ENCODE measurements around the gene MEIS2. TPM values are rescaled to one million over a fixed set of nuclear protein-coding genes. Genes with fewer than 3 reads are reported as not detected.
A peak's percentile ranks its signal among the peaks of the same experiment; 100 is the strongest.

Gene MEIS2
- total RNA-seq, 2 donors from 2014 or later: 7.1 to 9.7 TPM

DNA sequence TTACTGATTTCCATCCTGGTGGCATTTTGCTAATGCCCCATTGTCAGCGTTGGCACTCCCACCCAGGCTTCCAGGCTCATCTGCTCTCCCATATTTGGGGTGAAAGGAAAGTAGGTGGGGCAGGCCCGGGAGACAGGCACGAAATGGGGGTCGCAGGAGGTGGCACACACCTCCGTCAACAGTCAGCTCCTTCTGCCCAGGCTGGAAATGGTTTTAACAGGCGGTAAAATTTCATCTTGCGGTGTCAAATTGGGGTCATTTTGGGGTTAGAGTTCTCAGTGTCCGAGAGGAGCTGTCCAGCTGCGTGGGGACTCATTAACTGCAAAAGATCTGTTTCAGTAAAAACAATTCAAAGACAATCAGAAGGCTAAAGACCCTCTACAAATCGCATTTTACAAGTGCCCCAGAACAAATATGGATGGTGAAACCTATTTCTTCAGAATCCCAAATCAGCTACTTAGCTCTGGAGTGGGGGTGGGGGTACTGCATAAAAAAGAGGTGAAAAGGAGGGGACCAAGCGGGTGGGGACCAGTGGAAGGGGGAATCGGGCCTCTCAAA is 4.2 kb upstream of the MEIS2 start:
- H3K27ac Mint-ChIP-seq: no peak overlapping the region
- TF ChIP-seq, protein P1, sequence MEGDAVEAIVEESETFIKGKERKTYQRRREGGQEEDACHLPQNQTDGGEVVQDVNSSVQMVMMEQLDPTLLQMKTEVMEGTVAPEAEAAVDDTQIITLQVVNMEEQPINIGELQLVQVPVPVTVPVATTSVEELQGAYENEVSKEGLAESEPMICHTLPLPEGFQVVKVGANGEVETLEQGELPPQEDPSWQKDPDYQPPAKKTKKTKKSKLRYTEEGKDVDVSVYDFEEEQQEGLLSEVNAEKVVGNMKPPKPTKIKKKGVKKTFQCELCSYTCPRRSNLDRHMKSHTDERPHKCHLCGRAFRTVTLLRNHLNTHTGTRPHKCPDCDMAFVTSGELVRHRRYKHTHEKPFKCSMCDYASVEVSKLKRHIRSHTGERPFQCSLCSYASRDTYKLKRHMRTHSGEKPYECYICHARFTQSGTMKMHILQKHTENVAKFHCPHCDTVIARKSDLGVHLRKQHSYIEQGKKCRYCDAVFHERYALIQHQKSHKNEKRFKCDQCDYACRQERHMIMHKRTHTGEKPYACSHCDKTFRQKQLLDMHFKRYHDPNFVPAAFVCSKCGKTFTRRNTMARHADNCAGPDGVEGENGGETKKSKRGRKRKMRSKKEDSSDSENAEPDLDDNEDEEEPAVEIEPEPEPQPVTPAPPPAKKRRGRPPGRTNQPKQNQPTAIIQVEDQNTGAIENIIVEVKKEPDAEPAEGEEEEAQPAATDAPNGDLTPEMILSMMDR (conservative IDR thresholded peaks at IDR 0.05): no peak
- H3K4me3 ChIP-seq (ENCODE audit: low read length): peak overlapping the region; percentile 59
- DNase-seq: peak; percentile 59
- peaks cover 67% of the 10 kb centered on the region for H3K27me3 ChIP-seq (ENCODE audit: control insufficient read depth, insufficient read depth, low read length, poor library complexity, severe bottlenecking)
- H3K4me3 Mint-ChIP-seq: no peak overlapping the region
- 2 to 7% methylated on average over 8 to 12 of the region's 12 CpGs for WGBS, 2 experiments (ENCODE audit: insufficient coverage in 1 of 2, insufficient read length in 1 of 2)
- no peaks in the 10 kb centered on the region for H3K9me3 ChIP-seq (ENCODE audit: control insufficient read depth, low read length)
- H3K4me1 Mint-ChIP-seq: peaks cover 52% of the 10 kb centered on the region
- peak overlapping the region; percentile 18 for H3K27ac ChIP-seq (ENCODE audit: low read depth, low read length)
- no peaks in the 10 kb centered on the region for H3K9me3 Mint-ChIP-seq
- no peaks in the 10 kb centered on the region for H3K36me3 Mint-ChIP-seq (ENCODE audit: low read depth)
- H3K36me3 ChIP-seq (ENCODE audit: control insufficient read depth, insufficient read depth, low read length): no peaks in the 10 kb centered on the region
- H3K9ac ChIP-seq (ENCODE audit: extremely low read depth, low read length, poor library complexity, severe bottlenecking): no peak overlapping the region
- H3K27me3 Mint-ChIP-seq (ENCODE audit: insufficient read depth): peaks cover 83% of the 10 kb centered on the region
- H3K4me1 ChIP-seq (ENCODE audit: control insufficient read depth, insufficient read depth, low read length): peaks cover 2% of the 10 kb centered on the region

DNA sequence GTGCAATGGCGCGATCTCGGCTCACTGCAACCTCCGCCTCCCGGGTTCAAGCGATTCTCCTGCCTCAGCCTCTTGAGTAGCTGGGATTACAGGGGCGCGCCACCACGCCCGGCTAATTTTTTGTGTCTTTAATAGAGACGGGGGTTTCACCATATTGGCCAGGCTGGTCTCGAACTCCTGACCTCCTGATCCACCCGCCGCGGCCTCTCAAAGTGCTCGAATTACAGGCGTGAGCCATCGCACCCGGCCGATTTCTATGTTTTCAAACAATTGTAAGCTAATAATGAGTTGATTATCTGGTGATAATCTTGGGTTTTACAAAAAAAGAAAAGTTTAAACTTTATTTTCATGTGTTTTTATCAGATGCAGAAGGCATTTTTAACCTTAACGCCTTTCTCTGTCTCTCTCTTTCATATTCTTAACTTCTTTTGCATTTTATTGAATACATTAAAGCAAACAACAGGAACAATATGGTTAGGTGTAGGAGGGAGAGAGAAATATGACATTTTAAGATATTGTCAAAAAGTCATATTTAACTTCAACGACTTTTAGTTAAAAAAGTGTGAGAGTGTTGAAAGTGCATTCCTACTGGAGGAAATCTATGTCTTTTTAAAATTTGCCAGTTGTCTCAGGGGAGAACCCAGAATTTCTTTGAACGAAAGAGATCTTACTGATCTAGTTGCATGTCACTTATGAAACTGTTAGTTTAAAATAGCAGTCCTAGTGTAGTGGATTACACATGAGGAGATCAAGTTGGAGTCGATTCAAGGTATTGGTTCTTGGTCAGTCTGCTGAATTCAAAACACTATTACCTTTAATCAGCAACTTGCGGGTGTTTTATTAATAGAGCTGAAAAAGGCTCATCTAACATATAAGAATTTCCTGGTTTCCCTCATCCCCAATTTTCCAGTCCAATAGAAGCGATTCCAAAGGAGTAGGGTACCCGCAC is 3.4 kb upstream of the MEIS2 start:
- Mint-ChIP-seq H3K36me3 (ENCODE audit: low read depth) (no peaks in the 10 kb centered on the region), H3K27me3 (ENCODE audit: insufficient read depth) (peaks cover 82% of the 10 kb centered on the region), H3K4me3 (peak overlapping the region; percentile 72), H3K9me3 (no peaks in the 10 kb centered on the region), H3K27ac (no peak overlapping the region), H3K4me1 (peaks cover 51% of the 10 kb centered on the region)
- H3K4me1 ChIP-seq (ENCODE audit: control insufficient read depth, insufficient read depth, low read length): no peaks in the 10 kb centered on the region
- peak overlapping the region; percentile 59 for H3K4me3 ChIP-seq (ENCODE audit: low read length)
- H3K36me3 ChIP-seq (ENCODE audit: control insufficient read depth, insufficient read depth, low read length): no peaks in the 10 kb centered on the region
- peaks cover 66% of the 10 kb centered on the region for H3K27me3 ChIP-seq (ENCODE audit: control insufficient read depth, insufficient read depth, low read length, poor library complexity, severe bottlenecking)
- 2 to 8% methylated on average over 9 to 26 of the region's 27 CpGs for WGBS, 2 experiments (ENCODE audit: insufficient coverage in 1 of 2, insufficient read length in 1 of 2)
- no peak for DNase-seq
- peak overlapping the region; percentile 10 for H3K27ac ChIP-seq (ENCODE audit: low read depth, low read length)
- no peak overlapping the region for H3K9ac ChIP-seq (ENCODE audit: extremely low read depth, low read length, poor library complexity, severe bottlenecking)
- H3K9me3 ChIP-seq (ENCODE audit: control insufficient read depth, low read length): no peaks in the 10 kb centered on the region
- TF ChIP-seq, protein P1 (conservative IDR thresholded peaks at IDR 0.05): no peak

DNA sequence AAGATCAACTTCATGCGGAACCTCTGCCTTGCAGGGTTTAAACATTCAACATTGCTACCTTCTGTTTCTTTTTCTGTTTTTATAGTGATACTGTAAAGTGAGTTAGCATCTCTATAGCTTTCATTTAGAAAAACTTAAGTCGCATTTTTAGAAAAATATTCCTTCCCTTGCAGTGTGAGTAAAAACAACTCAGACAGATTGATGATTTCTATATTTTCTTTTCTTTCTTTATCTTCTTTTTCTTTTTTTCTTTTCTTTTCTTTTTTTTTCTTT is 2.8 kb upstream of the MEIS2 start:
- H3K9me3 ChIP-seq (ENCODE audit: control insufficient read depth, low read length): no peaks in the 10 kb centered on the region
- Mint-ChIP-seq H3K27me3 (ENCODE audit: insufficient read depth) (peaks cover 82% of the 10 kb centered on the region), H3K4me3 (peak overlapping the region; percentile 72), H3K36me3 (ENCODE audit: low read depth) (no peaks in the 10 kb centered on the region), H3K4me1 (peaks cover 48% of the 10 kb centered on the region), H3K27ac (no peak overlapping the region), H3K9me3 (no peaks in the 10 kb centered on the region)
- H3K27me3 ChIP-seq (ENCODE audit: control insufficient read depth, insufficient read depth, low read length, poor library complexity, severe bottlenecking): peaks cover 66% of the 10 kb centered on the region
- no peaks in the 10 kb centered on the region for H3K4me1 ChIP-seq (ENCODE audit: control insufficient read depth, insufficient read depth, low read length)
- TF ChIP-seq, protein P1 (conservative IDR thresholded peaks at IDR 0.05): no peak
- peak overlapping the region; percentile 81 for H3K4me3 ChIP-seq (ENCODE audit: low read length)
- H3K36me3 ChIP-seq (ENCODE audit: control insufficient read depth, insufficient read depth, low read length): no peaks in the 10 kb centered on the region
- H3K9ac ChIP-seq (ENCODE audit: extremely low read depth, low read length, poor library complexity, severe bottlenecking): peak overlapping the region; percentile 45
- 0 to 4% methylated on average over 1 to 2 of the region's 2 CpGs for WGBS, 2 experiments (ENCODE audit: insufficient coverage in 1 of 2, insufficient read length in 1 of 2)
- no peak for DNase-seq
- H3K27ac ChIP-seq (ENCODE audit: low read depth, low read length): no peak overlapping the region
